GM18861 (cell line): ENCODE results near the gene KIAA0825.
"Not testable (repeated sequence)": the region's sequence is repeated elsewhere in the genome, so short reads cannot be mapped to it uniquely, and the experiment has no call there.

Source experiments
- ATAC-seq: cut with Tn5 transposase; IDR thresholded peaks from one replicate; pipeline ENCODE4 v1.9.1; 2021; ENCODE audit not compliant: unreplicated experiment

Gene KIAA0825

DNA sequence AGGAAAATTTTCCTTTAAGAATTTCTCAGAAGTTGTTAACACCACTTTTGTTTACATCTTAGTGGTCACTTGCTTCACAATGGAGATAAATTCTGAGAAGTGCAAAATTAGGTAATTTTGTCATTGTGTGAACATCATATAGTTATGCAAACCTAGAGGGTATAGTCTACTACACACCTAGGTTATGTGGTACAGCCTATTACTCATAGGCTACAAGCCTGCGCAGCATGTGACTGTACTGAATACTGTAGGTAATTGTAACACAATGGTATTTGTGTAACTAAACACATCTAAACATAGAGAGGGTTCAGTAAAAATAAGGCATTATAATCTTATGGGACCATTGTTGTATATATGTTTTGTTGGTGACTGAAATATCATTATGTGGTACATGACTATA lies 488.3 kb downstream of the KIAA0825 start:
- ATAC-seq: no peak

DNA sequence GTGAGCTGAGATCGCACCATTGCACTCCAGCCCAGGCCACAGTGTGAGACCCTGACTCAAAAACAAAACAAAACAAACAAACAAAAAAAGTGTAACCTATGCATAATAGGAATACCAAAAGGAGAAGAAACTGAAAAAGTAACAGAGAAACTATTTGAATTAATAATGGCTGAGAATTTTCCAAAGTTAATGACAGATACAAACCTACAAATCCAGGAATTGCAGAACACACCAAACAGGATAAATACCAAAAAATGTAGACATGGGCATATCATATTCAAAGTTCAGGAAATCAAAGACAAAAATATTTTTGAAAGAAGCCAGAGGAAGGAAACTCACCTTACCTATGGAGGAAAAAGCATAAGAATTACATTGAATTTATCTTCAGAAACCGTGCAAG lies 493.3 kb downstream of the KIAA0825 start:
- ATAC-seq: no peak

DNA sequence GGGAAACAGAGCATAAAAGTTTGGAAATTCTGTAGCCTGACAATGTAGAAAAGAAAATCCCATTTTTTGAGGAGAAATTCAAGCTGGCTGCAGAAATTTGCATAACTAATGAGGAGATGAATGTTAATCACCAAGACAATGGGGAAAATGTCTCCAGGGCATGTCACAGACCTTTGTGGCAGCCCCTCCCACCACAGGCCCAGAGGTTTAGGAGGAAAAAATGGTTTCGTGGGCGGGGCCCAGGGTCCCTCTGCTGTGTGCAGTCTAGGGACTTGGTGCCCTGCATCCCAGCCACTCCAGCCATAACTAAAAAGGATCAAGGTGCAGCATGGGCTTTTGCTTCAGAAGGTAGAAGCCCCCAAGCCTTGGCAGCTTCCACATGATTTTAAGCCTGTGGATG lies 502.1 kb downstream of the KIAA0825 start:
- not testable (repeated sequence) for ATAC-seq

- ATAC-seq: no peak
These were observed 505.3 kb downstream of the KIAA0825 start for GRCh38 chr5:94113087-94113486.

- ATAC-seq: peak; percentile 100
These were observed 507.0 kb downstream of the KIAA0825 start for GRCh38 chr5:94111209-94112004.

GRCh38 chr5:94103514-94104245 lies 514.7 kb downstream of the KIAA0825 start:
- no peak for ATAC-seq
